Measurements from ENCODE around the gene CHST1.

Gene CHST1

GRCh38 chr11:45665206-45665932 is at the start of gene CHST1:
Gene CHST1, minus strand, starts transcription at chr11:45665622. Its CDS starts 14,699 bp downstream, at chr11:45650923.
- FAIRE-seq: no peak

- no peak for FAIRE-seq
Measured at GRCh38 chr11:45713573-45713972, 48.2 kb upstream of the CHST1 start.

GRCh38 chr11:45710561-45710960 is 45.1 kb upstream of the CHST1 start:
- FAIRE-seq: no peak

GRCh38 chr11:45708887-45709663 is 43.7 kb upstream of the CHST1 start:
- FAIRE-seq: no peak

GRCh38 chr11:45704635-45705034 is 39.2 kb upstream of the CHST1 start:
- FAIRE-seq: no peak

GRCh38 chr11:45704133-45704532 is 38.7 kb upstream of the CHST1 start:
- FAIRE-seq: no peak

- FAIRE-seq: no peak
Measured at GRCh38 chr11:45702511-45702910, 37.1 kb upstream of the CHST1 start.

- no peak for FAIRE-seq
Measured at GRCh38 chr11:45698777-45699497, 33.5 kb upstream of the CHST1 start.

- FAIRE-seq: no peak
Measured at GRCh38 chr11:45692808-45693453, 27.5 kb upstream of the CHST1 start.

- no peak for FAIRE-seq
Measured at GRCh38 chr11:45688472-45689033, 23.1 kb upstream of the CHST1 start.

- FAIRE-seq: no peak
Measured at GRCh38 chr11:45687836-45688235, 22.4 kb upstream of the CHST1 start.

GRCh38 chr11:45685964-45686537 is 20.6 kb upstream of the CHST1 start:
- FAIRE-seq: no peak

GRCh38 chr11:45684440-45684839 is 19.0 kb upstream of the CHST1 start:
- no peak for FAIRE-seq

- FAIRE-seq: no peak
Measured at GRCh38 chr11:45683271-45684058, 18.0 kb upstream of the CHST1 start.

GRCh38 chr11:45679806-45680205 is 14.4 kb upstream of the CHST1 start:
- no peak for FAIRE-seq

- no peak for FAIRE-seq
Measured at GRCh38 chr11:45678976-45679375, 13.6 kb upstream of the CHST1 start.

- FAIRE-seq: no peak
Measured at GRCh38 chr11:45677770-45678512, 12.5 kb upstream of the CHST1 start.

GRCh38 chr11:45676522-45677095 is 11.2 kb upstream of the CHST1 start:
- FAIRE-seq: no peak

- FAIRE-seq: no peak
Measured at GRCh38 chr11:45675646-45676045, 10.2 kb upstream of the CHST1 start.

- FAIRE-seq: no peak
Measured at GRCh38 chr11:45674481-45675190, 9.2 kb upstream of the CHST1 start.
